Measurements from ENCODE around the gene MAGEA9.
"Not testable (repeated sequence)": the region's sequence is repeated elsewhere in the genome, so short reads cannot be mapped to it uniquely, and the experiment has no call there.

MAGEA9 gene

DNA sequence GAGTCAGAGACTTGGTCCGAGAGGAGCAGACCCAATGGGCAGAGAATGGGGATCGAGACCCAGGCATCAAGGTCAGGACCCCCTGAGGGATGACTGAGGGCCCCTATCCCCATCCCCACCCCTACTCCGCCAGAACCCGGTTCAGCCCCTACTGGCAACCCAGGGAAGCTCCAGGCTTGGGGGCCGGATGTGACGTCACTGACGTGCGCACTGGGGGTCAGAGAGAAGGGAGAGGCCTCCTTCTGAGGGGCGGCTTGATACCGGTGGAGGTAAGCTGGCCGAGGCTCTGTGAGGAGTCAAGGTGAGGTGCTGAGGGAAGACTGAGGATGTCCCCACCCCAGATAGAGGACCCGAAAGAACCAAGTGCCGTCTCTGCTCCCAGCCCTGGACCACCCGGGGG, at the start of gene MAGEA9:
Gene MAGEA9 (plus strand): TSS at position 204 of the 400 bp plus-strand sequence. CDS start 4,281 bp downstream, outside the sequence.
- H3K79me2 ChIP-seq (ENCODE audit: insufficient read depth, low read length); H3F3A ChIP-seq (ENCODE audit: insufficient read depth, low read length); H3K27ac ChIP-seq (ENCODE audit: low read depth, low read length, poor library complexity, severe bottlenecking); H3K9me3 ChIP-seq (ENCODE audit: low read length); H3K4me3 ChIP-seq (ENCODE audit: low read depth, low read length, poor library complexity, severe bottlenecking); H3K9ac ChIP-seq (ENCODE audit: low read length); H4K20me1 ChIP-seq (ENCODE audit: insufficient read depth, low read length); H2AFZ ChIP-seq (ENCODE audit: low read length); H3K4me1 ChIP-seq (ENCODE audit: insufficient read depth, low read length, severe bottlenecking); H3K9me2 ChIP-seq (ENCODE audit: low read depth, low read length); H3K36me3 ChIP-seq (ENCODE audit: insufficient read depth, low read length); H3K27me3 ChIP-seq (ENCODE audit: insufficient read depth, low read length); H3K4me2 ChIP-seq (ENCODE audit: low read length): not testable (repeated sequence)

DNA sequence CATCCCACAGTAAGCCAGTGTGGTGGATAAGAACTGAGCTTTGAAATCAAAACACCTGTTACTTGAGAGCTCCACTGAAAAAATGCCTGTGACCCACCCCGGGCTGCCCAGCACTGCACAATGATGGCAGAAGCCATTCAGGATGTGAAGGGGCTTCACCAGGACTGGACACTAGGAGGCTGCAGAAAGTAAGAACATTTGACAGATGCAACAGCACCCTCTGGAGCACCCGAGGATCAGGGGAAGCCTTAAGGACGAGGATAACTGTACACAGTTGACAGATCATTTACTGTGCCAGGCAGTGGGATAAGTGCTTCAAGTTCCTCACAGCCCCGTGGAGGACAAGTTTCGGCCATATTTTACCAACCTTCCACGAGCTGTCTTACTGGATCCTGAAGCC, 39.5 kb upstream of the MAGEA9 start:
- H2AFZ ChIP-seq (ENCODE audit: low read length); H3K27me3 ChIP-seq (ENCODE audit: insufficient read depth, low read length); H3F3A ChIP-seq (ENCODE audit: insufficient read depth, low read length): not testable (repeated sequence)

GRCh38 chrX:149746390-149747007, 35.2 kb upstream of the MAGEA9 start:
- not testable (repeated sequence) for H4K20me1 ChIP-seq (ENCODE audit: insufficient read depth, low read length); H3K27me3 ChIP-seq (ENCODE audit: insufficient read depth, low read length); H2AFZ ChIP-seq (ENCODE audit: low read length); H3K36me3 ChIP-seq (ENCODE audit: insufficient read depth, low read length); H3K9me2 ChIP-seq (ENCODE audit: low read depth, low read length); H3F3A ChIP-seq (ENCODE audit: insufficient read depth, low read length); H3K9me3 ChIP-seq (ENCODE audit: low read length); H3K4me2 ChIP-seq (ENCODE audit: low read length); H3K4me1 ChIP-seq (ENCODE audit: insufficient read depth, low read length, severe bottlenecking); H3K9ac ChIP-seq (ENCODE audit: low read length); H3K4me3 ChIP-seq (ENCODE audit: low read depth, low read length, poor library complexity, severe bottlenecking); H3K27ac ChIP-seq (ENCODE audit: low read depth, low read length, poor library complexity, severe bottlenecking); H3K79me2 ChIP-seq (ENCODE audit: insufficient read depth, low read length)

More for the DNA sequence above, 39.5 kb upstream of the MAGEA9 start:
- H3K4me3 ChIP-seq (ENCODE audit: low read depth, low read length, poor library complexity, severe bottlenecking); H3K9ac ChIP-seq (ENCODE audit: low read length); H3K4me2 ChIP-seq (ENCODE audit: low read length); H3K4me1 ChIP-seq (ENCODE audit: insufficient read depth, low read length, severe bottlenecking); H3K27ac ChIP-seq (ENCODE audit: low read depth, low read length, poor library complexity, severe bottlenecking); H3K9me2 ChIP-seq (ENCODE audit: low read depth, low read length); H3K36me3 ChIP-seq (ENCODE audit: insufficient read depth, low read length); H3K9me3 ChIP-seq (ENCODE audit: low read length); H4K20me1 ChIP-seq (ENCODE audit: insufficient read depth, low read length); H3K79me2 ChIP-seq (ENCODE audit: insufficient read depth, low read length): not testable (repeated sequence)

DNA sequence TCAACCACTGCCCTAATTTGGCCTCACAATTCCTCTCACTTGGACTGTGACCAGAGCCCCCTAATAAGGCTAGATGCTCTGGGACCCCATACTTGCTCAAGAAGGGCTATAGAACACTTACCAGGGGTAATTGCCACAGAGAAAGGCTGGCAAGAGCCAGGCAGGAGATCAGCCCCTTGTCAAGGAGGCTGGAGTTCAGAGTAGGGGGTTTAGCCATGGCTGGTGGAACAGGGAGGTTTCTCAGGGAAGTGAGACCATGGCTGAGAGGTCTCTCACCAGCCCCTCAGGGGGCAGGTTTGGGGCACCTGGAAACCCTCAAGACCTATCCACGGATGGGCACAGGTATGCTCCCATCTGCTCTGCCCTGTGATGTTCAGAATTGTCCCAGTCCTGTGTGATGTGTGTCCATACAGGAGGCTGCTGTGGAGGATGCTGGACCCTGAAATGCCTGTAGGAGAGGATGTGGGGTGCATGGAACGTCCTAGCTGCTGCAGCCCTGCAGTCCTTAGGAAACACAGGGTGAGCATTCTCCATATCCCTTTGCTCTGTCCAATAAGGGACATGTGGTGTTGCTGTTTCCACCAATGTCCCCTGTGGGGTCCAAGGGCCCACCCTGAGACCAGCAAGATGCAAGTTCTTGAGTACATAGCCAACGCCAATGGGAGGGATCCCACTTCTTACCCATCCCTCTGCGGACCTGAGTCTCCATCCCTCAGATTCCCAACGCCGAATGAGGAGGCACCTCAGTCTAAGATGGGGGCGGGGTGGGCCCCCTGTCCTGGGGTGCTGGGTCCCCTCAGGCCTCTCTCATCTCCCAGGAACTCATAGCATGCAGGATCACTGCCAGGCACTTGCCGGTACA, 24.3 kb upstream of the MAGEA9 start:
- H3K4me3 ChIP-seq (ENCODE audit: low read depth, low read length, poor library complexity, severe bottlenecking): no peak overlapping the region
- no peak overlapping the region for H2AFZ ChIP-seq (ENCODE audit: low read length)
- no peaks in the 10 kb centered on the region for H3K36me3 ChIP-seq (ENCODE audit: insufficient read depth, low read length)
- no peak overlapping the region for H3K4me2 ChIP-seq (ENCODE audit: low read length)
- no peaks in the 10 kb centered on the region for H3K27me3 ChIP-seq (ENCODE audit: insufficient read depth, low read length)
- H4K20me1 ChIP-seq (ENCODE audit: insufficient read depth, low read length): no peaks in the 10 kb centered on the region
- no peaks in the 10 kb centered on the region for H3K9me2 ChIP-seq (ENCODE audit: low read depth, low read length)
- no peaks in the 10 kb centered on the region for H3K79me2 ChIP-seq (ENCODE audit: insufficient read depth, low read length)
- H3K27ac ChIP-seq (ENCODE audit: low read depth, low read length, poor library complexity, severe bottlenecking): no peak overlapping the region
- TF ChIP-seq EZH2 (IDR thresholded peaks at IDR 0.05; ENCODE audit: borderline replicate concordance, low read length): no peak
- TF ChIP-seq, protein P1, sequence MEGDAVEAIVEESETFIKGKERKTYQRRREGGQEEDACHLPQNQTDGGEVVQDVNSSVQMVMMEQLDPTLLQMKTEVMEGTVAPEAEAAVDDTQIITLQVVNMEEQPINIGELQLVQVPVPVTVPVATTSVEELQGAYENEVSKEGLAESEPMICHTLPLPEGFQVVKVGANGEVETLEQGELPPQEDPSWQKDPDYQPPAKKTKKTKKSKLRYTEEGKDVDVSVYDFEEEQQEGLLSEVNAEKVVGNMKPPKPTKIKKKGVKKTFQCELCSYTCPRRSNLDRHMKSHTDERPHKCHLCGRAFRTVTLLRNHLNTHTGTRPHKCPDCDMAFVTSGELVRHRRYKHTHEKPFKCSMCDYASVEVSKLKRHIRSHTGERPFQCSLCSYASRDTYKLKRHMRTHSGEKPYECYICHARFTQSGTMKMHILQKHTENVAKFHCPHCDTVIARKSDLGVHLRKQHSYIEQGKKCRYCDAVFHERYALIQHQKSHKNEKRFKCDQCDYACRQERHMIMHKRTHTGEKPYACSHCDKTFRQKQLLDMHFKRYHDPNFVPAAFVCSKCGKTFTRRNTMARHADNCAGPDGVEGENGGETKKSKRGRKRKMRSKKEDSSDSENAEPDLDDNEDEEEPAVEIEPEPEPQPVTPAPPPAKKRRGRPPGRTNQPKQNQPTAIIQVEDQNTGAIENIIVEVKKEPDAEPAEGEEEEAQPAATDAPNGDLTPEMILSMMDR (IDR thresholded peaks at IDR 0.05; ENCODE audit: low read length): no peak
- no peaks in the 10 kb centered on the region for H3F3A ChIP-seq (ENCODE audit: insufficient read depth, low read length)
- no peaks in the 10 kb centered on the region for H3K4me1 ChIP-seq (ENCODE audit: insufficient read depth, low read length, severe bottlenecking)
- no peaks in the 10 kb centered on the region for H3K9me3 ChIP-seq (ENCODE audit: low read length)
- H3K9ac ChIP-seq (ENCODE audit: low read length): no peak overlapping the region
